GM10248 (cell line): Measurements from ENCODE around the gene EXOC1L.
A peak's percentile ranks its signal among the peaks of the same experiment; 100 is the strongest.
"Not testable (repeated sequence)": the region's sequence is repeated elsewhere in the genome, so short reads cannot be mapped to it uniquely, and the experiment has no call there.

Experiments
- CTCF ChIA-PET: fragments of 300-600 bp; sonication (Branson Sonifier 250); formaldehyde crosslinking; extraction: SDS; loops from one replicate; lab custom pipeline; 2021; ENCODE audit warnings: antibody characterized with exemption; lab: Yijun Ruan, JAX
- POLR2A ChIA-PET: fragments of 350-650 bp; sonication (Branson Sonifier 250); formaldehyde crosslinking; extraction: SDS; loops from one replicate; lab custom pipeline; 2020; ENCODE audit warnings: antibody characterized with exemption; lab: Yijun Ruan, JAX
- DNase-seq: peaks from one replicate; pipeline ENCODE4 v3.0.0; 2012; ENCODE audit errors: extremely low spot score
- CTCF ChIP-seq: IDR thresholded peaks from 2 replicates; pipeline ENCODE4 v1.5.1; 2012; ENCODE audit warnings: mild to moderate bottlenecking, low read depth; ENCODE audit errors: extremely low read depth, missing control alignments, control extremely low read depth

Gene EXOC1L

GRCh38 chr4:55840956-55841355 is 21.4 kb downstream of the EXOC1L start:
- POLR2A ChIA-PET = no interaction called here
- TF ChIP-seq CTCF = no peak
- CTCF ChIA-PET = no interaction called here
- no peak for DNase-seq

- POLR2A ChIA-PET = not testable (repeated sequence)
Observed at GRCh38 chr4:55841373-55842239, 22.0 kb downstream of the EXOC1L start.

GRCh38 chr4:55842312-55842711 is 22.7 kb downstream of the EXOC1L start:
- POLR2A ChIA-PET, CTCF ChIA-PET: not testable (repeated sequence)

More at GRCh38 chr4:55841373-55842239, 22.0 kb downstream of the EXOC1L start:
- DNase-seq, CTCF ChIA-PET: not testable (repeated sequence)

GRCh38 chr4:55849724-55850123 is 30.1 kb downstream of the EXOC1L start:
- no peak for TF ChIP-seq CTCF
- ChIA-PET CTCF (interaction anchor here (1.1 to 1.2 kb wide), 3 partner anchors 38 to 504 kb away, joined by 3 read pairs; partner anchors contain the start of gene SRD5A3), POLR2A (no interaction called here)
- no peak for DNase-seq

More at GRCh38 chr4:55842312-55842711, 22.7 kb downstream of the EXOC1L start:
- DNase-seq = not testable (repeated sequence)

GRCh38 chr4:55851885-55852284 is 32.3 kb downstream of the EXOC1L start:
- TF ChIP-seq CTCF = no peak
- ChIA-PET CTCF (interaction anchor here (0.6 to 1.6 kb wide), 3 partner anchors 14 to 112 kb away, joined by 3 read pairs; no protein-coding TSS in a partner anchor), POLR2A (no interaction called here)
- no peak for DNase-seq

- POLR2A ChIA-PET = interaction anchor here (0.5 kb wide), 1 partner anchor 14 kb away, joined by 3 read pairs; no protein-coding TSS in a partner anchor
- CTCF ChIA-PET = interaction anchor here (1.6 to 5.0 kb wide), 2 partner anchors 12 to 16 kb away, joined by 3 to 43 read pairs; no protein-coding TSS in a partner anchor
- no peak for TF ChIP-seq CTCF
- peak; percentile 94 for DNase-seq
Observed at GRCh38 chr4:55853484-55854046, 34.0 kb downstream of the EXOC1L start, which contains the start of gene EXOC1. EXOC1 (plus strand) TSS chr4:55853648; CDS start chr4:55858324, 4,676 bp downstream.

GRCh38 chr4:55854129-55854528 is 34.5 kb downstream of the EXOC1L start:
- ChIA-PET POLR2A (no interaction called here), CTCF (interaction anchor here (5.0 kb wide), 1 partner anchor 11 kb away, joined by 43 read pairs; no protein-coding TSS in a partner anchor)
- TF ChIP-seq CTCF = no peak
- DNase-seq = no peak
